Airway epithelial cell (primary cell): ENCODE results near the gene DNAJC24. TPM values are rescaled to one million over a fixed set of nuclear protein-coding genes. Genes with fewer than 3 reads are reported as not detected.

Source experiments
- total RNA-seq: library from RNA; depleted of rRNA; stranded (reverse); fragments of >200 nt; gene quantifications from 2 replicates; pipeline ENCODE4 v1.2.3, GENCODE V29; 2015

Gene DNAJC24
- 3.4 and 7.3 TPM in 2 replicates for total RNA-seq

GRCh38 chr11:31369348-31370329, at the start of gene DNAJC24, which contains the start of gene DCDC1:
Gene DNAJC24 (plus strand): TSS chr11:31369860. CDS start chr11:31370749, 889 bp downstream.
Gene DCDC1 (minus strand): TSS chr11:31369739. CDS start chr11:31328280, 41,459 bp downstream.

Other genes starting within 250 kb of the DNAJC24 start
- gene DCDC1, start 121 bp upstream of the DNAJC24 start, total RNA-seq = not detected in 2 replicates
- gene IMMP1L, start 139.8 kb downstream of the DNAJC24 start, total RNA-seq = 7.2 and 48.4 TPM in 2 replicates
- gene ELP4, start 139.9 kb downstream of the DNAJC24 start, total RNA-seq = 20.4 and 20.8 TPM in 2 replicates